HG03159 (cell line): ENCODE measurements around the gene PODXL2.

Experiments
- ATAC-seq: cut with Tn5 transposase; IDR thresholded peaks from one replicate; pipeline ENCODE4 v1.9.1; 2021; ENCODE audit warnings: mild to moderate bottlenecking, moderate library complexity; ENCODE audit not compliant: unreplicated experiment

PODXL2 gene

DNA sequence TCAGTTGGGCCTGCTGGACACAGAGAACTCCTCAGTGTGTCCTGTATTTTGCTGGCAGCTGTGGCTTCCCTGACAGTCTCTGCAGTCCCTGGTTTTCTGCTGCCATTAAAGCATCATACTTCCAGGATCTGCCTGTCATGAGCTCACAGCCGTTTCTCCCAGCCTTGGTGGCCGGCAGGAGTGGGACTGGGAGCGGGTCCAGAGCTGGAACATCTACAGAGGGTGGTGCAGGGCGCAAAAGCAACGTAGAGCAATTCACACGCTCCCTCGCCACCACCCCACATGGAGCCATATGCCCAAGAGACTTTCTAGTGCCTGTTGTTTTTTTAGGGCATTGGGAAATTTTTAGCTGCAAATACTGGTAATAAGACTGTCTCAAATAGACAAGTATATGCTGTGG, 77.3 kb downstream of the PODXL2 start:
- no peak for ATAC-seq

- ATAC-seq = no peak
Measured at GRCh38 chr3:127706785-127707351, 77.9 kb downstream of the PODXL2 start.

DNA sequence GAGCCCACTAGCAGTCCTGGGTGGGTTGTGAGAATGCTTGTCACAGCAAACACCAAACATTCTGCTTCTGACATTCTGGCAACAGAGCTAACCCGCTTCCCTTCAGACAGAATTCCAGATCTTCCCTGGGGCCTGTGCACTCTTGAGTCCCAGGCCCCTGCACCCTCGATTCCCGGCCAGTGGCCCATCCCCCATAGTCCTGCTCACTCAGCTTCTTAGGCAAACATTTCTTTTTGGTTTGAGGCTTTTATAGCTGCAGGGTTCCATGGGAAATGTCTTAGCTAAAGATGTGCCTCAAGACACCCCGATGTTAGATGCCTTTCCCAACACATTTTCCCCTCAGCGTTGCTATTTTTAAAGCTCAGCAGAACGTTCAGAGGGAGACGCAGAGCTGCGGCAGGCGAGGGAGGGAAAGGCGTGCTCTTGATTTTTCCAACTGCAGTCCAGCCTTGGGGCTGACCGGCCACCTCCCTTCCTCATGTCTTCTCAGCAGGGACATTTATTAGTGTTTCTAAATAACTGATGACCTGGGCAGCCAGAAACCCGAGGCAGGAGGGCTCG, 78.9 kb downstream of the PODXL2 start:
- ATAC-seq = no peak

- ATAC-seq = no peak
Measured at GRCh38 chr3:127708837-127709236, 79.9 kb downstream of the PODXL2 start.

- no peak for ATAC-seq
Measured at GRCh38 chr3:127709320-127710060, 80.5 kb downstream of the PODXL2 start.

DNA sequence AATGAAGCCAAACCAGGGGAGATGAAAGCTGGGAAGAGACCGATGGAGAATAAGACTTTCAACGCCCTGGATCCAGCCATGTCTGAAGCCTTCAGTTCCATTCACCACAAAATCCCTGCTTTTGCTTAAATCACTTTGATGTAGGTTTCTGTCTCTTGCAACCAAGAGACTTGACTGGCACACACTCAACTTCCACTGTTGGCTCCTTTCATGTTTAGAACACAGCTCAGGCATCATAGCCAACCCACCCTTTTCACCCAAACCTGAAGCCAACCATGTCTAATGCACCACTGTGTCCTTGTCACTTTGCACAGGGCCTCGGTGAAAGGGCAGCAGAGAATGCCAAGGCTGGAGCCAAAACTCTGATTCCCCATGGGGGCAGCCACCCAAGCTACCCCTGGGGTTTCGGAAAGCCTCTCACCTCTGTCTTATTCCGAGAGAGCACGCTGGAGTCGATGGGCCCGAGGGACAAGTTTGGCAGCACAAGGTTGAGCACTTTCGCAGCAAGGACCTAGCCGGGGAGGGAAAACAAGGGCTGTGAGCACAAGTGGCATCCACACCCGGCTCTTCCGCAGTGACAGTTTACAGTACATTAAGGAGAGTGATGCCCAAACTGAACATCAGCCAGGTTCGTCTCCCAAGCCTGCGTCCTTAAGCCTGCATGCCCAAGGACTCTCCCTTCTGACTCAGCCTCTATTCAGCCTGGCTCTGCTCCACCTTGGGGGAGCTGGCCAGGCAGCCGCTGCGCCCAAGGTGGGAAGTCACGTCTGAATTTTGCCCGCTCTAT, 81.4 kb downstream of the PODXL2 start:
- no peak for ATAC-seq

DNA sequence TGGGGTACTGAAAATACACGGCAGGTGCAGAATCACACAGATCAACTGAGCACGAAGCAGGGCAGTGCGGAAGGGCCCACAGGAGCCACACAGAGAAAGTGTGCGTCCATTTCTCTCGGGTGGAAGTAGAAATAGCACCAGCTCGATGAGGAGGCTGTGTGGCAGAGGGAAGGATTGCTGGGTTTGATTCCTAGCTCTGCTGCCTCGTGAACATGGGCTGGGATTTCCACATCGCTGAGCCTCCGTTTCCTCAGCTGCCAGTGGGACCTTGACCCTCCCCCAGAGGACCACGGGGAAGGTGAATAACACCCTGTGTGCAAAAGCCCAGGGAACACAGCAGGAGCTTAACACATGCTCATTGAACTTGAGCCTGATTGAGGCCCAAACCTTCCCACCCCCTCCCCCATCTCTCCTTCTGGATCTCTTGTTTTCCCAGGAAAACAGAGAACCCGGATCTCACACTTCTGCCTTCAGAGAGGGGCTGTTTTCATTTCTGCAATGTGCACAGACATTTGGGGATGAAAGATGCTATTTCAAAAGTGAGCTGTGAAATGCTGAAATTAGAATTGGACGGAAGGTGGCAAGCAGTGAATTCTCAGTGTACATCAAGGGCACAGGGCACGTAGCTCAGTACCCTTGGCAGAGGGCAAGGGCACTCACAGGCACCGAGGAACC, 82.2 kb downstream of the PODXL2 start:
- ATAC-seq = no peak

DNA sequence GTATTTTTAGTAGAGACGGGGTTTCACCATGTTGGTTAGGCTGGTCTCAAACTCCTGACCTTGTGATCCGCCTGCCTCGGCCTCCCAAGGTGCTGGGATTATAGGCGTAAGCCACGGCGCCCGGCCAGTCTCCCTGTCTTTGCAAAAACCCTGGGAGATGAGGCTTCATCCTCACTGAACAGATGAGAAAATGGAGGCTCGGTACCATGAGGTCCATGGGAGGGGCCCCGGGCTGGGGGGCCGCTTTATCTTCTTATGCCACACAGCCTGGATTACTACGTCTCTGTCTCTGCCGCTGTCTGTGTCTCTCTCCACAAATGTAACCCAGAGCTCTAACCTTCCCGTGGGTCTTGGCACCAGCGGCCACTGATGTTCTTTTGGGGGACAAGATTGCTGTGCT, 82.9 kb downstream of the PODXL2 start:
- ATAC-seq = no peak

DNA sequence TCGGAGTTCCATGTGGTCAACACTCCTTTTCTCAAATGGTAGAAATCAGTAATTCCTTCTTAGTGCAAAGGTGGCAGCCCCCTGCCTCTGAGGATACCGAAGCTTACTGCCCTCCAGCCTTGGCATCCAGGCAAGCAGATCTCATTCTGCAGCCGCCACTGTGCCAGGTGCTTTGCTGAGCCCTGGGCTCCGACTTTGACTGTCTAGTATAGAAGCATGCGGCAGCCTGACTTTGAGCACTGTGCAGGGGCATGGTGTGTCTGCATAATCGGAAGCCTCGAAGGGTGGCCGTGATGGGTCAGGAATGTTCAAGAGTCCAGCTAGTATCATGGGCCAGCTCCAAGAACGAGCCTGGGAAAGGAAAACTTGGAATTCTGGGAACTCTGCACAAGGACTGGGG, 83.5 kb downstream of the PODXL2 start:
- no peak for ATAC-seq

DNA sequence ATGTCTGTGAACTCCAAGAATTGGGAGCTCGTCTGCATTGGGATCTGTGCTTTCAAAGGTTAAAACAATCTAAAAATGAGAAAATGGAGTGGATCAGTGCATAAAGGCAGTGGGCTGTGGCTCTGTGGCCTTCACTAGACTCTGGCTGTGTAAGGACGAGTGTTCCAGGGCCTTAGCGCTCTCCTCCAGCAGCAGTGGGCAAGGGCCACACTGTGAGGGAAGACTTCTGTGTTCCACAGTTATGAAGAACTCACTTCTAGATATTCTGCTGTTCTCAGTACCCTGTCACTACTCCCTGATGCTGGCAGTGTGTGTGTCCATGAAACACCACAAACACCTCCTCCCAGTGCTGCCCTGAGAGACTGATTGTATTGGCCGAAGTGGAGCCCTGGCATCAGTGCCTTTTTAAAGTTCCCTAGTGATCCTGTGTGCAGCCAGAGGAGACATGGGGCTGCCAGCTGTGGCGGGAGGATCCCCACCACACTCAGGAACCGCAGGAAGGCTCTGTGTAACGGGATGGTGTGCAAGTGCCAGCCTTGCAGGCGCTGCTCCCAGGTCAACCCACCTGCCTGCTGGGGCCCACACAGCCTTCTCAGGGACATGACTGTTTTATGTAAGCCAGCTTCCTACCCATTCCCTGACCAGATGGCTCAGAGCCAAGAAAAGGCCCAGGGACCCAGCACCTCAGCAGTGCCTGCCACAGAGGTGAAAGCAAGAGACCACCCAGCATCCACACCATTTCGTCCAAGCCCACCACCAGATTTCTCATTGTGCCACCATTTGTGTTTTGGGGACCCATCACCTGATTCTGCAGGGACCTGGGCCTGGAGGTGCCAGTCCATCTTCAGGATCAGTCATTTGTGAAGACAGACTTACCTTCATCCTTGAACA, 84.1 kb downstream of the PODXL2 start:
- no peak for ATAC-seq

- no peak for ATAC-seq
Measured at GRCh38 chr3:127714125-127714571, 85.2 kb downstream of the PODXL2 start.

DNA sequence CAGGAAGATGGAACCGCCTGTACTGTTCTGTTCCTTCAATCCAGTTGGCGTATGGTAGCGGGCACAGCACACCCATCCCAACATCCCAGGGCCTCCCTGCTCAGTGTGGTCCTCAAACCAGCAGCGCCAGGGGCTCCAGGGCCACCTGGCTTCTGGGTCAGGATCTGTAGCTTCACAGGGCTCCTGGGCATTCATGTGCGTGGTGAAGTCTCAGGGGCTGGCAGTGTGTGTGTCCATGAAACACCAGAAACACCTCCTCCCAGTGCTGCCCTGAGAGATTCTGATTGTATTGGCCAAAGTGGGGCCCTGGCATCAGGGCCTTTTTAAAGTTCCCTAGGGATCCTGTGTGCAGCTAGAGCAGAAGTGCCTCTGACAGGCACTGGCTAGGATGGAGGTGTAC, 85.9 kb downstream of the PODXL2 start:
- no peak for ATAC-seq

- ATAC-seq = no peak
Measured at GRCh38 chr3:127715532-127715931, 86.5 kb downstream of the PODXL2 start.

DNA sequence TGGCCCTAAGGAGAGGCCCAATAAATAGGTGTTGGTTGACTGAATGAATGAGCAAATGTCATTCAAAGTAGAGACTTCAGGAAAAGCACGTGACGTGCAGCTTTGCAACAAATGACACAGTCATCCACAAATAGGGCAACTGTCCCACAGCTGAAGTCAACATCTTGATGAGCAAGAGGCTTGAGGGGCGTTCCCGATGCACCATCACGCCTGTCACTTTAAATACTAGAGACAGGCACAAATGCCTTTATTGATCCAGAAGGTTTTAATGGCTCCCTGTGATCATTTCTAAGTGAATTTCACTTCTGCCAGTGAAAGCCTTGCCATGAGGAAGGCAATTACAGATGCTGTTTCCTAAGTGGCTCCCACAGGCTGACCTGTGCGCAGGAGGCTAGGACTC, 87.4 kb downstream of the PODXL2 start:
- ATAC-seq = no peak

GRCh38 chr3:127717357-127718244, 88.6 kb downstream of the PODXL2 start:
- no peak for ATAC-seq

DNA sequence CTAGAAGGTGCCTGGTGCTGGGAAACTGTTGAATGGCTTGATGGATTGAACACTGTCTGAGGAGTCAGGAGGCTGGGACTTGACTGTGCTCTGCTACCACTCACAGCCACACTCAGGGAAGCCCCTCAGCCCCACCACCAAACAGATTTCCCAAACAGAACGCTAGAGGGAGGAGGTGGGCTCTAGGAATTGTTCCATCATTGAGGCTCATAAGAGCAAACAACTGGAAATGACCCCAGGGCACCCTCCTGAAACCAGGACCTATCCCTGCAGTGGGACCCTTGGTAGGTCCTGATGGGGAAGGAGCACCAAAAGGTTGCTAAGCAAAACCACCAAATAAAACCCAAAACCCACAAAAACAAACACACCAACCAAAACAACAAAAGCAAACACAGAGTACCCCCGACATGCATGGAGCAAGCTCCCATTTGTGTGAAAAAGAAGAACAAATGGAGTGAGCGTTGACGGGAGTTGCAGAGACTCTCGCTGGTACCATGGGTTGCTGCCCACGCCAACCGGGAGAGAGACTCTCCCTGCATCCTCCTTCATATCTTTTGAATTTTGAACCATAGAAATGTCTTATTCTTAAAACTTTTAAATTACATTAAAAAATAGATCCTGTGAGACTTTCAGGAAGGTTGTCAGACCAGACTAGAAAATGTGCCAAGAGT, 89.4 kb downstream of the PODXL2 start:
- no peak for ATAC-seq

DNA sequence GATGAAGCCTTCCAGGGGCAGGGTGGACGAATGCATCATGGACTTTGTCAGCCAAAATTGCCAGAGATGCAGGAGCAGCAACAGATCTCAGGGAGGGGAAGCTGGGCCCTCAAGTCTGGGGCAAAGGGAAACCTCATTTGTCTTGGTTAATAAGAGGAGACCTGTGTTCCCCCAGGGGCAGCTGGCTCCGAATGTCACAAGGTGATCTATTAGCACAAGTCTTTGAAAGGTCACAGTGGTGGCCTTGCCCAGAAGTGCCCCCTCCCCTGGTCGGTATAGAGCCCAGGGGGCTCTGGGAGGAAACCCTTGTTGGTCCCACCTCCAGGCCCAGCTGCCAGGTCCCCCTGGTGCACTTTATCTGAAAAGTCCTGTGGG, 89.9 kb downstream of the PODXL2 start:
- ATAC-seq = no peak

- ATAC-seq = no peak
Measured at GRCh38 chr3:127719369-127719768, 90.4 kb downstream of the PODXL2 start.
